SJSA1 (cell line): ENCODE data around the gene PGBD1. TPM values are rescaled to one million over a fixed set of nuclear protein-coding genes. Genes with fewer than 3 reads are reported as not detected.

Experiments used
- DNase-seq, 2 experiments: peaks; one replicate each; pipeline ENCODE4 v3.0.0-alpha.2; 2015 to 2020; ENCODE audit warnings: low spot score in 2 of 2, low read depth in 1 of 2
- H3K27ac ChIP-seq: fragments of 250-450 bp; sonication (Bioruptor Pico); 2 replicates; pipeline ENCODE4 v1.5.1; 2020; ENCODE audit warnings: mild to moderate bottlenecking, moderate library complexity
- H3K27me3 ChIP-seq: fragments of 250-450 bp; sonication (Bioruptor Pico); replicated peaks from 2 replicates; pipeline ENCODE4 v1.5.1; 2020; ENCODE audit warnings: mild to moderate bottlenecking, moderate library complexity
- H3K36me3 ChIP-seq: fragments of 250-450 bp; sonication (Bioruptor Pico); 2 replicates; pipeline ENCODE4 v1.5.1; 2020; ENCODE audit warnings: mild to moderate bottlenecking
- H3K4me1 ChIP-seq: fragments of 250-450 bp; sonication (Bioruptor Pico); replicated peaks from 2 replicates; pipeline ENCODE4 v1.6.1; 2021; ENCODE audit warnings: mild to moderate bottlenecking
- H3K4me3 ChIP-seq: fragments of 250-450 bp; sonication (Bioruptor Pico); 2 replicates; pipeline ENCODE4 v1.5.1; 2020; ENCODE audit warnings: mild to moderate bottlenecking
- H3K9me3 ChIP-seq: fragments of 250-450 bp; sonication (Bioruptor Pico); replicated peaks from 2 replicates; pipeline ENCODE4 v1.5.1; 2020; ENCODE audit warnings: mild to moderate bottlenecking
- total RNA-seq: library from RNA; depleted of rRNA; stranded (reverse); fragments of >200 nt; shearing (Covaris generic); gene quantifications from 2 replicates; pipeline ENCODE4 v1.2.3, GENCODE V29; 2014; rRNA removed

Gene PGBD1
- total RNA-seq, 1 experiment from 2014 or later: 13.4 TPM

- no peaks in the 10 kb centered on the region for H3K9me3 ChIP-seq
- H3K27me3 ChIP-seq: no peaks in the 10 kb centered on the region
- peak overlapping the region; percentile 53; the same call in 1 of the 2 replicates for H3K4me3 ChIP-seq
- peaks cover 36% of the 10 kb centered on the region for H3K4me1 ChIP-seq
- H3K36me3 ChIP-seq: no peaks in the 10 kb centered on the region; the same call in 1 of the 2 replicates
- DNase-seq: no peak
- no peak overlapping the region for H3K27ac ChIP-seq
Observed at GRCh38 chr6:28351087-28351486, 69.7 kb downstream of the PGBD1 start.

- H3K4me1 ChIP-seq: peaks cover 40% of the 10 kb centered on the region
- no peaks in the 10 kb centered on the region for H3K27me3 ChIP-seq
- H3K27ac ChIP-seq: no peak overlapping the region
- no peaks in the 10 kb centered on the region; the same call in 1 of the 2 replicates for H3K36me3 ChIP-seq
- no peak overlapping the region for H3K4me3 ChIP-seq
- H3K9me3 ChIP-seq: no peaks in the 10 kb centered on the region
- DNase-seq: no peak
Observed at GRCh38 chr6:28351493-28351925, 70.1 kb downstream of the PGBD1 start.

Other genes starting within 250 kb of the PGBD1 start
- gene ZNF165, start 201.0 kb upstream of the PGBD1 start, total RNA-seq: 0.08 TPM in 1 of 2 replicates, not detected in the other
- 0.31 and 1.2 TPM in 2 replicates for gene ZSCAN16, start 157.0 kb upstream of the PGBD1 start, total RNA-seq
- gene ZKSCAN8, start 139.7 kb upstream of the PGBD1 start, total RNA-seq: 8.2 and 12.4 TPM in 2 replicates
- gene ZSCAN9, start 56.3 kb upstream of the PGBD1 start, total RNA-seq: 24.3 and 34.9 TPM in 2 replicates
- gene ZKSCAN4, start 29.3 kb upstream of the PGBD1 start, total RNA-seq: 8.2 and 13.8 TPM in 2 replicates
- not detected in 2 replicates for gene NKAPL, start 22.3 kb upstream of the PGBD1 start, total RNA-seq
- gene ZSCAN26, start 14.4 kb upstream of the PGBD1 start, total RNA-seq: 11.7 and 17.4 TPM in 2 replicates
- gene ZSCAN31, start 54.6 kb downstream of the PGBD1 start, total RNA-seq: 17.9 and 67.4 TPM in 2 replicates
- 5.9 and 6.9 TPM in 2 replicates for gene ZKSCAN3, start 68.4 kb downstream of the PGBD1 start, total RNA-seq
- gene ZSCAN12, start 118.2 kb downstream of the PGBD1 start, total RNA-seq: 4.8 and 6.6 TPM in 2 replicates
- 0.28 and 2.6 TPM in 2 replicates for gene ZSCAN23, start 161.9 kb downstream of the PGBD1 start, total RNA-seq
- gene GPX6, start 234.2 kb downstream of the PGBD1 start, total RNA-seq: not detected in 2 replicates
- gene GPX5, start 244.3 kb downstream of the PGBD1 start, total RNA-seq: not detected in 2 replicates